Endothelial cell of umbilical vein (primary cell): ENCODE measurements around the gene PIKFYVE.

Experiments used
- CTCF ChIP-seq, 2 donors: IDR thresholded peaks; 1 replicate in 1 of 2; 2 replicates in 1 of 2; pipeline ENCODE4 v1.5.1; 2011; ENCODE audit warnings: low read length in 2 of 2, mild to moderate bottlenecking in 2 of 2, moderate library complexity in 2 of 2, control low read depth in 1 of 2, inconsistent platforms in 1 of 2, low read depth in 1 of 2; ENCODE audit not compliant: insufficient read depth in 1 of 2; ENCODE audit errors: extremely low read depth in 1 of 2
- JUN ChIP-seq: IDR thresholded peaks from 2 replicates; pipeline ENCODE4 v1.6.1; 2011; ENCODE audit warnings: borderline replicate concordance, low read depth; ENCODE audit not compliant: insufficient read length, insufficient read depth
- MYC ChIP-seq: IDR thresholded peaks from one replicate; pipeline ENCODE4 v1.6.1; 2011; ENCODE audit warnings: mild to moderate bottlenecking, low read depth, low read length
- POLR2A ChIP-seq: IDR thresholded peaks from 2 replicates; pipeline ENCODE4 v1.6.1; 2012; ENCODE audit warnings: low read depth, mild to moderate bottlenecking, control low read depth, low read length
- POLR2AphosphoS5 ChIP-seq: IDR thresholded peaks from 2 replicates; pipeline ENCODE4 v1.6.1; 2012; ENCODE audit warnings: low read depth, mild to moderate bottlenecking, control low read depth, low read length, moderate library complexity; ENCODE audit not compliant: insufficient read depth

GRCh38 chr2:208358758-208359631, 92.9 kb downstream of the PIKFYVE start:
- TF ChIP-seq POLR2A = no peak
- TF ChIP-seq CTCF (IDR thresholded peaks at IDR 0.05; ENCODE audit: extremely low read depth in 1 of 2, insufficient read depth in 1 of 2, low read depth in 1 of 2, low read length in 2 of 2) = no peak
- no peak for TF ChIP-seq MYC
- TF ChIP-seq POLR2AphosphoS5 = no peak
- TF ChIP-seq JUN = no peak
